Measurements from ENCODE around the gene CCDC50. TPM values are rescaled to one million over a fixed set of nuclear protein-coding genes. Genes with fewer than 3 reads are reported as not detected.

The CCDC50 gene
- total RNA-seq, 1 experiment from 2014 or later = 80.9 TPM

GRCh38 chr3:191361456-191361855 is 32.3 kb downstream of the CCDC50 start:
- DNase-seq (no peak), ATAC-seq (no peak)
- POLR2A ChIA-PET (ENCODE audit: unreplicated experiment) = no interaction called here
- H3K4me1 ChIP-seq (ENCODE audit: insufficient read depth, low read length) = peaks cover 31% of the 10 kb centered on the region
- no peaks in the 10 kb centered on the region for H3K27me3 ChIP-seq (ENCODE audit: low read length)
- H3K79me2 ChIP-seq (ENCODE audit: low read length) = peaks cover 14% of the 10 kb centered on the region
- H3K9ac ChIP-seq (ENCODE audit: low read length) = no peak overlapping the region
- intact Hi-C loops (cut with micrococcal nuclease) = no loop called here
- CTCF ChIA-PET = no interaction called here
- H2AFZ ChIP-seq (ENCODE audit: low read length) = no peak overlapping the region
- H3K36me3 ChIP-seq (ENCODE audit: low read depth, low read length) = peaks cover 36% of the 10 kb centered on the region
- no peak overlapping the region for H3K4me3 ChIP-seq (ENCODE audit: low read length)
- no peaks in the 10 kb centered on the region for H3K9me2 ChIP-seq (replicated peaks; ENCODE audit: low read length)
- H4K20me1 ChIP-seq (ENCODE audit: low read length) = no peaks in the 10 kb centered on the region
- H3K4me2 ChIP-seq (ENCODE audit: low read length) = no peak overlapping the region
- TF ChIP-seq EZH2phosphoT487 (IDR thresholded peaks at IDR 0.05; ENCODE audit: borderline replicate concordance, low read length) (no peak), EZH2 (IDR thresholded peaks at IDR 0.05; ENCODE audit: low read length, unreplicated experiment) (no peak), CTCF (conservative IDR thresholded peaks at IDR 0.05; ENCODE audit: low read depth, low read length) (no peak)
- H3F3A ChIP-seq (ENCODE audit: low read length, unreplicated experiment) = no peaks in the 10 kb centered on the region
- no peaks in the 10 kb centered on the region for H3K9me3 ChIP-seq (ENCODE audit: low read length)
- no peak overlapping the region for H3K27ac ChIP-seq (ENCODE audit: low read length)
- BruUV-seq (replicated peaks) = no TSS peak

- no peak overlapping the region for H2AFZ ChIP-seq (ENCODE audit: low read length)
- H3K4me1 ChIP-seq (ENCODE audit: insufficient read depth, low read length) = peaks cover 31% of the 10 kb centered on the region
- no peak overlapping the region for H3K27ac ChIP-seq (ENCODE audit: low read length)
- H3K9ac ChIP-seq (ENCODE audit: low read length) = no peak overlapping the region
- H3K27me3 ChIP-seq (ENCODE audit: low read length) = no peaks in the 10 kb centered on the region
- no peaks in the 10 kb centered on the region for H3F3A ChIP-seq (ENCODE audit: low read length, unreplicated experiment)
- no TSS peak for BruUV-seq (replicated peaks)
- CTCF ChIA-PET = no interaction called here
- no peak for TF ChIP-seq CTCF (conservative IDR thresholded peaks at IDR 0.05; ENCODE audit: low read depth, low read length)
- no peak for TF ChIP-seq EZH2 (IDR thresholded peaks at IDR 0.05; ENCODE audit: low read length, unreplicated experiment)
- TF ChIP-seq EZH2phosphoT487 (IDR thresholded peaks at IDR 0.05; ENCODE audit: borderline replicate concordance, low read length) = no peak
- H3K9me3 ChIP-seq (ENCODE audit: low read length) = no peaks in the 10 kb centered on the region
- peaks cover 9% of the 10 kb centered on the region for H3K79me2 ChIP-seq (ENCODE audit: low read length)
- H3K36me3 ChIP-seq (ENCODE audit: low read depth, low read length) = peaks cover 36% of the 10 kb centered on the region
- intact Hi-C loops (cut with micrococcal nuclease) = no loop called here
- no peaks in the 10 kb centered on the region for H4K20me1 ChIP-seq (ENCODE audit: low read length)
- no peaks in the 10 kb centered on the region for H3K9me2 ChIP-seq (replicated peaks; ENCODE audit: low read length)
- no peak overlapping the region for H3K4me3 ChIP-seq (ENCODE audit: low read length)
- ATAC-seq (no peak), DNase-seq (no peak)
- POLR2A ChIA-PET (ENCODE audit: unreplicated experiment) = no interaction called here
- no peak overlapping the region for H3K4me2 ChIP-seq (ENCODE audit: low read length)
These were observed 32.8 kb downstream of the CCDC50 start for GRCh38 chr3:191362037-191362436.

- POLR2A ChIA-PET (ENCODE audit: unreplicated experiment) = no interaction called here
- peaks cover 4% of the 10 kb centered on the region for H3K79me2 ChIP-seq (ENCODE audit: low read length)
- ATAC-seq = no peak
- H3K4me1 ChIP-seq (ENCODE audit: insufficient read depth, low read length) = peaks cover 25% of the 10 kb centered on the region
- H3K4me2 ChIP-seq (ENCODE audit: low read length) = no peak overlapping the region
- no peak overlapping the region for H3K9ac ChIP-seq (ENCODE audit: low read length)
- no peaks in the 10 kb centered on the region for H3K9me3 ChIP-seq (ENCODE audit: low read length)
- H2AFZ ChIP-seq (ENCODE audit: low read length) = no peak overlapping the region
- H4K20me1 ChIP-seq (ENCODE audit: low read length) = no peaks in the 10 kb centered on the region
- no peaks in the 10 kb centered on the region for H3K9me2 ChIP-seq (replicated peaks; ENCODE audit: low read length)
- no peak overlapping the region for H3K4me3 ChIP-seq (ENCODE audit: low read length)
- no peaks in the 10 kb centered on the region for H3F3A ChIP-seq (ENCODE audit: low read length, unreplicated experiment)
- H3K27me3 ChIP-seq (ENCODE audit: low read length) = no peaks in the 10 kb centered on the region
- H3K36me3 ChIP-seq (ENCODE audit: low read depth, low read length) = peaks cover 35% of the 10 kb centered on the region
- H3K27ac ChIP-seq (ENCODE audit: low read length) = no peak overlapping the region
- no TSS peak for BruUV-seq (replicated peaks)
- intact Hi-C loops (cut with micrococcal nuclease) = no loop called here
- DNase-seq = no peak
- no peak for TF ChIP-seq EZH2 (IDR thresholded peaks at IDR 0.05; ENCODE audit: low read length, unreplicated experiment)
- no peak for TF ChIP-seq CTCF (conservative IDR thresholded peaks at IDR 0.05; ENCODE audit: low read depth, low read length)
- no peak for TF ChIP-seq EZH2phosphoT487 (IDR thresholded peaks at IDR 0.05; ENCODE audit: borderline replicate concordance, low read length)
- CTCF ChIA-PET = no interaction called here
These were observed 33.4 kb downstream of the CCDC50 start for GRCh38 chr3:191362524-191363090.
